GM12878 (cell line): ENCODE data around the gene TNFRSF14. TPM values are rescaled to one million over a fixed set of nuclear protein-coding genes. Genes with fewer than 3 reads are reported as not detected.
"Not testable (repeated sequence)": the region's sequence is repeated elsewhere in the genome, so short reads cannot be mapped to it uniquely, and the experiment has no call there.

Source experiments
- ATAC-seq: fragments of 200-7000 bp; cut with Tn5 transposase; 3 replicates; pipeline ENCODE4 v1.9.1; 2020; ENCODE audit warnings: mild to moderate bottlenecking, moderate library complexity
- BruUV-seq: library from RNA; stranded (reverse); fragments of 400-500 nt; replicated peaks from 2 replicates; lab custom pipeline; 2021; lab: Mats Ljungman, UMichigan
- CTCF ChIA-PET: fragments of 300-600 bp; sonication (Branson Sonifier 250); formaldehyde crosslinking; extraction: SDS; loops from one replicate; lab custom pipeline; 2021; ENCODE audit warnings: inconsistent platforms; lab: Yijun Ruan, JAX
- POLR2A ChIA-PET: fragments of 350-600 bp; formaldehyde crosslinking; extraction: SDS; loops from one replicate; lab custom pipeline; 2021; ENCODE audit warnings: inconsistent platforms; lab: Charles Lee
- RAD21 ChIA-PET: fragments of 300-600 bp; sonication (Branson Sonifier 250); formaldehyde crosslinking; loops from one replicate; lab custom pipeline; 2023; ENCODE audit warnings: antibody characterized with exemption; ENCODE audit not compliant: unreplicated experiment; lab: Charles Lee
- SMC1A ChIA-PET: fragments of 300-600 bp; sonication (Branson Sonifier 250); formaldehyde crosslinking; loops from one replicate; lab custom pipeline; 2023; ENCODE audit not compliant: unreplicated experiment, uncharacterized antibody; lab: Charles Lee
- DNase-seq: peaks from one replicate; pipeline ENCODE4 v3.0.0-alpha.2; 2011; ENCODE audit warnings: low read depth, low spot score
- FAIRE-seq: peaks from 3 replicates; lab custom pipeline; 2011; peaks lifted over from hg19 to GRCh38; lab: Jason Lieb, UNC
- H2AFZ ChIP-seq: 2 replicates; pipeline ENCODE4 v1.6.0; 2011; ENCODE audit warnings: low read depth, low read length, control low read depth; ENCODE audit not compliant: control insufficient read depth
- H3K27ac ChIP-seq: 2 replicates; pipeline ENCODE4 v1.5.1; 2011; ENCODE audit warnings: control low read depth; ENCODE audit not compliant: control insufficient read depth, insufficient read depth
- H3K27me3 ChIP-seq, 2 experiments: replicated peaks in 1 of 2; 2 replicates each; pipeline versions ENCODE4 v1.6.0 to v1.6.1; 2011; ENCODE audit warnings: low read length in 1 of 2; ENCODE audit not compliant: control insufficient read depth in 2 of 2, insufficient read depth in 2 of 2
- H3K36me3 ChIP-seq, 2 experiments: 2 replicates each; pipeline ENCODE4 v1.5.1; 2011; ENCODE audit warnings: low read length in 1 of 2; ENCODE audit not compliant: control insufficient read depth in 2 of 2, insufficient read depth in 2 of 2
- H3K4me1 ChIP-seq: 2 replicates; pipeline ENCODE4 v1.6.1; 2011; ENCODE audit warnings: mild to moderate bottlenecking, low read length, moderate library complexity, mixed read lengths; ENCODE audit not compliant: control insufficient read depth, insufficient read depth
- H3K4me2 ChIP-seq: 2 replicates; pipeline ENCODE4 v1.6.0; 2011; ENCODE audit warnings: control low read depth; ENCODE audit not compliant: control insufficient read depth, insufficient read depth
- H3K4me3 ChIP-seq: fragments of 200-600 bp; sonication (generic); 2 replicates; pipeline ENCODE4 v1.5.1; 2016
- H3K79me2 ChIP-seq: 2 replicates; pipeline ENCODE4 v1.6.0; 2011; ENCODE audit warnings: low read length; ENCODE audit not compliant: control insufficient read depth, insufficient read depth
- H3K9ac ChIP-seq: 2 replicates; pipeline ENCODE4 v1.8.0; 2011; ENCODE audit warnings: low read length, control low read depth, mixed read lengths; ENCODE audit not compliant: control insufficient read depth, insufficient read depth
- H3K9me3 ChIP-seq: replicated peaks from 3 replicates; pipeline ENCODE4 v1.5.1; 2011; ENCODE audit warnings: mild to moderate bottlenecking, low read length; ENCODE audit not compliant: control insufficient read depth, insufficient read depth
- H4K20me1 ChIP-seq: 2 replicates; pipeline ENCODE4 v1.6.0; 2011; ENCODE audit not compliant: control insufficient read depth, insufficient read depth
- ATF7 ChIP-seq: fragments of 450-650 bp; IDR thresholded peaks from 2 replicates; pipeline ENCODE4 v1.6.1; 2016; ENCODE audit warnings: low read depth, mild to moderate bottlenecking
- BACH1 ChIP-seq: fragments of 450-650 bp; IDR thresholded peaks from 2 replicates; pipeline ENCODE4 v1.6.1; 2017; ENCODE audit warnings: mild to moderate bottlenecking, borderline replicate concordance
- BHLHE40 ChIP-seq, 2 experiments: fragments of 450-650 bp in 1 of 2; IDR thresholded peaks; 2 replicates each; pipeline ENCODE4 v1.6.1; 2011 to 2017; ENCODE audit warnings: low read depth in 2 of 2, borderline replicate concordance in 1 of 2, improper control_type of control experiment in 1 of 2, low read length in 1 of 2, mild to moderate bottlenecking in 1 of 2
- CREB1 ChIP-seq: IDR thresholded peaks from 2 replicates; pipeline ENCODE4 v1.6.1; 2012; ENCODE audit warnings: low read depth, mild to moderate bottlenecking, inconsistent platforms
- CREM ChIP-seq: IDR thresholded peaks from 2 replicates; pipeline ENCODE4 v1.6.1; 2014; ENCODE audit warnings: antibody characterized with exemption, low read depth
- DPF2 ChIP-seq: fragments of 450-650 bp; IDR thresholded peaks from 2 replicates; pipeline ENCODE4 v1.6.1; 2017; ENCODE audit warnings: mild to moderate bottlenecking
- HDGF ChIP-seq: fragments of 450-650 bp; IDR thresholded peaks from 2 replicates; pipeline ENCODE4 v1.6.1; 2016; ENCODE audit warnings: antibody characterized with exemption
- LARP7 ChIP-seq: fragments of 450-650 bp; IDR thresholded peaks from 2 replicates; pipeline ENCODE4 v1.6.1; 2017; ENCODE audit warnings: mild to moderate bottlenecking
- MEF2B ChIP-seq: fragments of 450-650 bp; IDR thresholded peaks from 2 replicates; pipeline ENCODE4 v1.6.1; 2018; ENCODE audit warnings: mild to moderate bottlenecking, moderate library complexity; ENCODE audit not compliant: partially characterized antibody, poor library complexity, severe bottlenecking
- NBN ChIP-seq: fragments of 450-650 bp; IDR thresholded peaks from 2 replicates; pipeline ENCODE4 v1.6.1; 2016
- NFIC ChIP-seq: IDR thresholded peaks from 2 replicates; pipeline ENCODE4 v1.6.1; 2012; ENCODE audit warnings: low read depth, mild to moderate bottlenecking, inconsistent platforms, low read length, moderate library complexity
- POLR2A ChIP-seq: IDR thresholded peaks from 2 replicates; pipeline ENCODE4 v1.6.1; 2011; ENCODE audit warnings: low read depth, mild to moderate bottlenecking, low read length
- RELA ChIP-seq: fragments of 450-650 bp; IDR thresholded peaks from 2 replicates; pipeline ENCODE4 v1.8.0; 2014; ENCODE audit warnings: borderline replicate concordance; ENCODE audit not compliant: partially characterized antibody
- RELB ChIP-seq: fragments of 450-650 bp; IDR thresholded peaks from 2 replicates; pipeline ENCODE4 v1.6.1; 2017; ENCODE audit warnings: low read depth, mild to moderate bottlenecking, moderate library complexity
- ZNF24 ChIP-seq: fragments of 450-650 bp; IDR thresholded peaks from 2 replicates; pipeline ENCODE4 v1.6.1; 2017; ENCODE audit warnings: antibody characterized with exemption, mild to moderate bottlenecking
- ZNF687 ChIP-seq: fragments of 450-650 bp; IDR thresholded peaks from 2 replicates; pipeline ENCODE4 v1.6.1; 2017; ENCODE audit warnings: mild to moderate bottlenecking, moderate library complexity
- WGBS: methylation state at CpG from one replicate; pipeline ENCODE4 v1.1.6; 2016; ENCODE audit warnings: low lambda C conversion rate; ENCODE audit not compliant: insufficient replicate concordance, insufficient coverage; ENCODE audit errors: missing lambda C conversion rate; 5-methylcytosine and 5-hydroxymethylcytosine counted together
- in situ Hi-C: fragments of 300-500 bp; cut with MboI; formaldehyde crosslinking; loops from 9 replicates; pipeline ENCODE4 v1.14.3; 2018; ENCODE audit warnings: mixed read lengths
- intact Hi-C: fragments of 100-400 bp; cut with micrococcal nuclease; formaldehyde crosslinking; loops from one replicate; pipeline ENCODE4 v1.14.2; 2022; ENCODE audit not compliant: unreplicated experiment
- polyA plus RNA-seq, 11 experiments: library from polyadenylated mRNA; depleted of rRNA in 4 of 11; unstranded in 6 of 11; stranded (reverse) in 5 of 11; fragments of >200 nt; fragmentation: Nextera tagmentation in 4 of 11; fragmentation: Illumina TruSeq in 1 of 11; extraction: Ambion mirVana in 4 of 11; extraction: Trizol in 1 of 11; gene quantifications; 1 replicate in 1 of 11; 2 replicates in 10 of 11; pipeline versions ENCODE4 v1.2.1 to v1.2.3, GENCODE V29; 2011 to 2016; ENCODE audit warnings: inconsistent platforms in 2 of 11, missing spikeins in 2 of 11, low read depth in 1 of 11
- total RNA-seq, 4 experiments: library from RNA; depleted of rRNA in 3 of 4; stranded (reverse); fragments of >200 nt in 3 of 4; fragmentation: Illumina TruSeq in 1 of 4; extraction: Trizol in 1 of 4; gene quantifications; 2 replicates each; pipeline versions ENCODE4 v1.2.1 to v1.2.3, GENCODE V29; 2013 to 2021

TNFRSF14 gene
- total and polyA plus RNA-seq, 10 of the 15 experiments (the other 5 are each of a cell fraction or from before 2014, with no cell fraction given), result 0.43 to 114 (median 41.5) TPM

- TF ChIP-seq ZNF24 (0 out of 2 replicates have a peak, but pooled peaks have one; percentile 31), MEF2B (peak; percentile 24), BHLHE40 (IDR thresholded peaks at IDR 0.05; ENCODE audit: borderline replicate concordance in 1 of 2, low read depth in 2 of 2, low read length in 1 of 2) (peak in 1 of 2 experiments; percentile 72; a peak in 2 of 4 replicates), POLR2A (peak; percentile 2; the same call in 1 of the 2 replicates), ZNF687 (peak; percentile 79), ATF7 (peak; percentile 46; the same call in 1 of the 2 replicates), BACH1 (peak; percentile 37; the same call in 1 of the 2 replicates), DPF2 (peak; percentile 22; the same call in 1 of the 2 replicates), CREB1 (peak; percentile 42), RELB (peak; percentile 36; the same call in 1 of the 2 replicates), HDGF (peak; percentile 53; the same call in 1 of the 2 replicates), RELA (peak; percentile 17), LARP7 (0 out of 2 replicates have a peak, but pooled peaks have one; percentile 41), CREM (peak; percentile 49; the same call in 1 of the 2 replicates), NFIC (0 out of 2 replicates have a peak, but pooled peaks have one; percentile 7), NBN (0 out of 2 replicates have a peak, but pooled peaks have one; percentile 12)
- not testable (repeated sequence) for H3K27me3 ChIP-seq, H3K9me3 ChIP-seq, H3K36me3 ChIP-seq, H2AFZ ChIP-seq, DNase-seq, H4K20me1 ChIP-seq, H3K79me2 ChIP-seq
- peak overlapping the region; percentile 85 for H3K9ac ChIP-seq
- TSS peak; percentile 53 for BruUV-seq
- in situ Hi-C loops (loop anchor here (5.0 kb wide), 2 partner anchors 33 to 137 kb away; partner anchors contain the start of gene PEX10), intact Hi-C loops (loop anchor here (2.0 to 10.0 kb wide), 3 partner anchors 35 to 355 kb away; partner anchors contain the start of gene FAAP20)
- 4% methylated on average over 22 of the region's 28 CpGs for WGBS
- H3K27ac ChIP-seq, result peak overlapping the region; percentile 96
- peaks cover 32% of the 10 kb centered on the region for H3K4me1 ChIP-seq
- POLR2A ChIA-PET, result interaction anchor here (0.7 to 4.9 kb wide), 7 partner anchors 22 to 137 kb away, joined by 3 to 62 read pairs (median 7); partner anchors contain the start of genes PANK4, PEX10 and PRXL2B
- CTCF ChIA-PET, result interaction anchor here (0.7 to 4.9 kb wide), 7 partner anchors 10 to 1720 kb away, joined by 3 to 33 read pairs (median 8); partner anchors contain the start of genes FAAP20 and PANK4
- SMC1A ChIA-PET, result interaction anchor here (2.9 to 3.1 kb wide), 3 partner anchors 28 to 134 kb away, joined by 19 to 30 read pairs (median 21); partner anchors contain the start of gene PRXL2B
- peak; percentile 91 for FAIRE-seq
- peak overlapping the region; percentile 91 for H3K4me2 ChIP-seq
- peak; percentile 23 for ATAC-seq
- peak overlapping the region; percentile 66 for H3K4me3 ChIP-seq
- RAD21 ChIA-PET, result interaction anchor here (1.4 to 7.1 kb wide), 7 partner anchors 23 to 355 kb away, joined by 3 to 86 read pairs (median 35); partner anchors contain the start of genes FAAP20, MORN1, PANK4 and PRXL2B
Measured at GRCh38 chr1:2549367-2550029, 6.7 kb upstream of the TNFRSF14 start.
